Ramos (cell line): ENCODE measurements around the gene CFAP299.

ENCODE experiments used
- in situ Hi-C: fragments of 300-500 bp; cut with MboI; formaldehyde crosslinking; loops from one replicate; pipeline ENCODE4 v1.14.3; 2022; ENCODE audit warnings: low sequenced_read_pairs; ENCODE audit not compliant: unreplicated experiment

Gene CFAP299

GRCh38 chr4:80878218-80878617, 542.7 kb downstream of the CFAP299 start:
- in situ Hi-C loops = no loop called here

- in situ Hi-C loops = no loop called here
Observed at GRCh38 chr4:80897537-80898303, 562.2 kb downstream of the CFAP299 start.

DNA sequence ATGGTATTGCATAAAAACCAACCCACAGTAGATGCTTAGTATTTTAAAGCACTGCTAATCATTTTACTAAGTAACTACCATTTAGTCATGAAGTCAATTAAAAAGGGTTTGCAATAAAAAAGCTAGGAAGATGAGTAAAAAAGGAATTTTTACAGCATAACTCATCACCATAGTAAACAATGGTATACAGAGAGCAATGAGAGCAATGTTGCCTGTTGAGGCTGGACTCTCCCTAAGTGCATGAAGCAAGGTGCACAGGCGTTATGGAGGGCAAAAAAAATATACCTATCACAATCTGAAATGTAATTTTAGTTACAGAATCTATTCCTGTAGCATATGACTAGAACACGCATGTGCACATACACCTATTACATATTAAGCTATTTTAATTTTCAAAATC, 565.4 kb downstream of the CFAP299 start:
- in situ Hi-C loops = no loop called here

DNA sequence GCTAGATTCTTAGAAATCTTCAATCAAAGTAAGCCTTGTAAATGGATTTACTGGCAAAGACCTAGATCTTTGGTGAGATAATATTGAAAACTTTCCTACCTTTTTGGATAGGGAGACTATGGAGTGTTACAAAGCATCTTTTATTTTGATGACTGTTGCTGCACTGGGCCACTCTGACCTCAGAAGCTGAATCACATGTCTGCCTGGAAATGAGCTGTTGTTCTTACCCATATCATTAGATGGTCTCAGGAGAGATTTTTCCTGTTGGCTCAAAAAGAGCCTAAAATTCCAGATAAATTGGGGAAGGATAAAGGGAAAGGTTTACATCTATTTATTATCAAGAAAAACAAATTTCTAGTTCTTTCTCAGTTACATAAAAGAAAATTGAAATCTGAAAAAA, 567.5 kb downstream of the CFAP299 start:
- in situ Hi-C loops = no loop called here

GRCh38 chr4:80909938-80910337, 574.4 kb downstream of the CFAP299 start:
- in situ Hi-C loops = no loop called here

DNA sequence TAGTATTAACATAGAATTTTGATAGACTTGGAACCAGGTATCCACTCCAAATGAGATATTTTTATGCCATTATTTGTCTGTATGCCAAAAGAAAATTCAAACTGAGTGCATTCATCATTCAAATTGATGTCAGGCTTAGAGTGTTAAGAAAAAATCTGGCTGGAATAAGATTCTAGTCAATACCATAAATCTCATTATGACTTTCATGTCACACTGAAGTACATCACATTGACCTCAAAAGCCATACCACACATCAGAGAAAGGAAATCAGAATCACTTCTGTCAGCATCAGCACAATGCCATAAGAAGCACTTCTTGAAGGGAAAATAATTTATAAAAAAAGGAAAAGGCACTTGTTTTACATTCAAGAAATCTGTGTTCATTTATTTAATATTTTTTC, 575.9 kb downstream of the CFAP299 start:
- in situ Hi-C loops = no loop called here

GRCh38 chr4:80912350-80912749, 576.8 kb downstream of the CFAP299 start:
- in situ Hi-C loops = no loop called here

- in situ Hi-C loops = no loop called here
Observed at GRCh38 chr4:80913381-80913780, 577.9 kb downstream of the CFAP299 start.

- in situ Hi-C loops = no loop called here
Observed at GRCh38 chr4:80916770-80917169, 581.2 kb downstream of the CFAP299 start.

- in situ Hi-C loops = no loop called here
Observed at GRCh38 chr4:80918004-80918403, 582.5 kb downstream of the CFAP299 start.

- in situ Hi-C loops = no loop called here
Observed at GRCh38 chr4:80921441-80921840, 585.9 kb downstream of the CFAP299 start.

- in situ Hi-C loops = no loop called here
Observed at GRCh38 chr4:80922941-80923340, 587.4 kb downstream of the CFAP299 start.

DNA sequence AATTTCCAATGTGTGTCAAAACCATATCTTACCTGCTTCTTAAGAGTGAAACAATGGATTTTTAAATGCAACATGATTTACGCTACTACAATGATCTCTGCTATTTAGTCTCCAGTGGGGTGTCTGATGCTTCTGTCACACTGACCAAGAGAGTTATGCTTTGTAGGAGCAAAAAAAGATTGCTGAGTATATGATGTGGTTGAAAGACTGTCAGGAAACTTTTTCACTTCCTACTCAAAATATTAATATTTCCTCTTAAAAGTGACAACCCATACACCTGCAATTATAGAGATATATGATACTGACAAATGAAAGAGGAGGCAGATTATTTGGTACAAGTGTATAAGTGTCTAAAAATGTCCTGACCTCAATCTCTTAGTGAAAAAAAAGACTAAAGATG, 589.8 kb downstream of the CFAP299 start:
- in situ Hi-C loops = no loop called here

DNA sequence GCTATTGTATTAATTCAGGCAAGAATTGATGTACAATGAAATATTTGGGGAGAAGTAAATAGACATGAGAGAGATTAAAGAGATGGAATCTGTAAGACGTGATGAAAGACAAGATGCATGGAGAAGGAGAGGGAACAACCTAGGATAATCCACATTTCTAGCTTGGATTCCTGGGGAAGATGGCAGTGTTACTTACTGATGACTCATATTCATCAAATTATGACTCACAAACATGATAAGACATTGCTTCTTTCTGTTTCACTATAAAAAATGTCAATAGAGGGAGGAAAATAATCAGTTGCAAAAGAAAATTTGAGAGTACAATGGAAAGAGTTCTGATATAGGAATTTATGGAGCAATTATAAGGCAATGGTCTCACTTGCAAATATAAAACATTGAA, 590.9 kb downstream of the CFAP299 start:
- in situ Hi-C loops = no loop called here

DNA sequence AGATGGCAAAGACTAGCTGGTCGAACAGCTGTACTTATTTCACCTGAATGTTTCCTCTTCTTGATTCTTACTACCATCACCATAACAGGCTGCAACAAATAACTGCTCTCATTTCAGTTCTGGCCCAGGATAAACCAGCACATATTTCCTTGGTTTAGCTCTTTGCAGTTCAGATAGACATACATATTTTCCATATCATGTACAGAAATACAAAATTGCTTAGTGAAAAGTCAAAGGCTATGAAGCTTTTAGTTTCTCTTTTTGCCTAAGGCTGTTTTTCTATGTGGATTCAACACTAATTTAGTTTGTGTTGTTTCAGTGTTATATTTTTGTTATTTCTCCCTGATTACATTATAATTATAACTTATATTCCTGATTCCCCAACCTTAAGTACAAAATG, 591.4 kb downstream of the CFAP299 start:
- in situ Hi-C loops = no loop called here

DNA sequence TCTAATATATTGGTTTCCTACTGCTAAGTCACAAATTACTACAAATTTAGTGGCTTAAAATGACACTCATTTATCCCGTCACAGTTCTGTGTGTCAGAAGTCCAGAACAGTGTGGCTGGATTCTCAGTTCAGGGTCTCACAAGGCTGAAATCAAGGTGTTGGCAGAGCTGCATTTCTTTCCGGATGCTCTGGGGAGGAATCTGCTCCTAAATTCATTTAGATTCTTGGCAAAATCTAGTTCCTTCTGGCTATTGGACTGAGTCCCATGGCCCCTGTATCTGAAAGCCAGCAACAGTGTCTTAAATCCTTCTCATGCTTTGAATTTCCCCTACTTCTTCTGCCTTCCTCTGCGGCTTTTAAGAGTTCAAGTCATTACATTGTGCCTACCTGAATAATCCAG, 591.9 kb downstream of the CFAP299 start:
- in situ Hi-C loops = no loop called here

DNA sequence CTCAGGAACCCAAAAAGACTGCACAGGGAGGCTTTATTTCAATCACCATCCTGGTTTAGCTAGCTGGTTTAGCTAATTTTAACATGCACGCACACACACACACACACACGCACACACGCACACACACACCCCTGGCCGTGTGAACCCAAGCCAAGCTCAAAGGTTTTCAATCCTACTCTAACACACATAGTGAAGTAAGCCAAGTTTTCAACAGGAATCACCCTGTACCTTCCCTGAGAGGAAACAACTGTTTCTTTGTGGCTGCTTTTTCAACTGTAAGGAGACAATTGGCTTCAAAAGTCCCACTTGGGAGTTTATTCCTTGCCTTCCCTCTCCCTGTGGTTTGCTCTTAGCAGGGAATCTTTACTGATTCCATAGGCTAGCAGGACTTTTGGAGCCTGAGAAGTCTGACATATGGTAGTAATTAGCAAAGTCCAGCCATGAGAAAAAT, 596.1 kb downstream of the CFAP299 start:
- in situ Hi-C loops = no loop called here

GRCh38 chr4:80948141-80948540, 612.6 kb downstream of the CFAP299 start:
- in situ Hi-C loops = no loop called here

DNA sequence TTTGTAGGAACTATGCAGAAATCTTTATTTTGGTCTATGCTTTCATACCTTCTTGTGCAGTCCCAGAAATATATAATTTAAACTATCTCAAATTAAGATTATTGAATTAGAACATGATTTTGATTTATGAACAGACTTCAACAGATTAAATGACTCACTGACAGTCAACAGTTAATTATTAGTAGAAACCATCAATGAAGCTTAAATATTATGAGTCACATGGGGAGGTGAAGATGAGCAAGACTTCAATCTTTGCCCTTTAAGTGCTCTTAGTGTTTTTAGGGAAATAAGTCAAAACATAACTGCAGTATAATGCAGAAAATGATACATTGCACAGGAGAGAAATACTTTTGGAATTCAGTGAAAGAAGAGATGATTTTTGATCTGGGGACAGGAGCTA, 613.5 kb downstream of the CFAP299 start:
- in situ Hi-C loops = no loop called here

DNA sequence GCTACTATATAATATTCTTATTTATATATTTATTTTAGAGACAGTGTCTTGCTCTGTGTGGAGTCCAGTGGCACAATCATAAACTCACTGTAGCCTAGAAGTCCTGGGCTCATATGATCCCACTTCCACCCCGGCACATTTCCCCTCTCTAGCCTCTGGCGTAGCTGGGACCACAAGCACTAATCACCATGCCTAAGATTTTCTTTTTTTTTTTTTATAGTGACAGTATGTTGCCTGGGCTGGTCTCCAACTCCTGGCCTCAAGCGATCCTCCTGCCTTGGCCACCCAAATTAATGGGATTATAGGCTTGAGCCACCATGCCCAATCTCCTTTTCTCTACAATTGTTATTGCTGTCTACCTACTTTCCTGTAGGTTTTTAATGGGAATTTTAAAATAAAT, 620.9 kb downstream of the CFAP299 start:
- in situ Hi-C loops = no loop called here

DNA sequence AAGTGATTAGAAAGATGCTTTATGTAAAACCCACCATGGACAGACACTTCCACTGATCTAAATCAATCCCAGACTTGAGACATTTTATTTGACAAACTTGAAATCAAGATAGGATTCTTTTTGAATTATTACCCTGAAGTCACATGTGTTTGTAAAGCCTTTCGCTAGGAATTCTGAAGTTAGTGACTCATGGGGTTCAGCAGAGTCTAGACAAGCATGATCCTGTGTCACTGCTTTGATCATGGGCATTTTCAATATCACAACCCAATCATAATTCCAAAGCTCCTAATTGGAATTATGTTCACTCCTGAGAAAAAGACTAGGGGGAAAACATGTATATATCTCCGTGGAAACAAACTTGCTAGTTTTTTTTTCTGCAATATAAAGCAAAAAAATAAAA, 627.5 kb downstream of the CFAP299 start:
- in situ Hi-C loops = no loop called here

DNA sequence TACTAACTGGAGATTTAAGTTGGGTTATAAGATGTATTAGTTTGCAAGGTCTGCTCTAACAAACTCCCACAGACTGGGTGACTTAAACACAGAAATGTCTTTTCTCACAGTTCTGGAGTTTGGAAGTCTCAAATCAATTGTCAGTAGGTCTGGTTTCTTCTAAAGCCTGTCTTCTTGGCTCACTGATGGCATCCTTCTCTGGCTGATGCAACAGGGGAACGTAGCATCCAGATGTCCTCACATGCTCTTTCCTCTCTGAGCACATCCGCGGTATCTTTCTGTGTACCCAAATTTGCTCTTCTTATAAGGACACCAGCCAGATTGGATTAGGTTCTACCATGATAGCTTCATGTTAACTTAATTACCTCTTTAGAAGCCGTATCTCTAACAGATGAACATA, 631.8 kb downstream of the CFAP299 start:
- in situ Hi-C loops = no loop called here
